Measurements from ENCODE around the gene ZNF408.

- TF ChIP-seq CTCF (IDR thresholded peaks at IDR 0.05) (no peak), POLR2A (IDR thresholded peaks at IDR 0.05) (no peak)
Measured at GRCh38 chr11:46745995-46746394, 45.2 kb downstream of the ZNF408 start.
